ES-I3 (cell line): Measurements from ENCODE around the gene EIF4E2.

Experiments used
- H3K36me3 ChIP-seq: 2 replicates; pipeline ENCODE4 v1.6.1; 2013; ENCODE audit warnings: mild to moderate bottlenecking, low read length, control low read depth, moderate library complexity; ENCODE audit not compliant: insufficient read depth
- H3K4me1 ChIP-seq: 2 replicates; pipeline ENCODE4 v1.6.1; 2013; ENCODE audit warnings: mild to moderate bottlenecking, control low read depth, low read length; ENCODE audit not compliant: insufficient read depth
- H3K9ac ChIP-seq: 2 replicates; pipeline ENCODE4 v1.6.1; 2013; ENCODE audit warnings: low read depth, mild to moderate bottlenecking, low read length, moderate library complexity
- H3K9me3 ChIP-seq: 2 replicates; pipeline ENCODE4 v1.6.1; 2013; ENCODE audit warnings: mild to moderate bottlenecking, low read length, moderate library complexity; ENCODE audit not compliant: control insufficient read depth, insufficient read depth

The EIF4E2 gene

GRCh38 chr2:232537499-232537898 is 13.0 kb upstream of the EIF4E2 start:
- no peaks in the 10 kb centered on the region for H3K36me3 ChIP-seq
- H3K9ac ChIP-seq, result no peak overlapping the region
- H3K4me1 ChIP-seq, result peaks cover 9% of the 10 kb centered on the region; the same call in 1 of the 2 replicates
- no peaks in the 10 kb centered on the region for H3K9me3 ChIP-seq

DNA sequence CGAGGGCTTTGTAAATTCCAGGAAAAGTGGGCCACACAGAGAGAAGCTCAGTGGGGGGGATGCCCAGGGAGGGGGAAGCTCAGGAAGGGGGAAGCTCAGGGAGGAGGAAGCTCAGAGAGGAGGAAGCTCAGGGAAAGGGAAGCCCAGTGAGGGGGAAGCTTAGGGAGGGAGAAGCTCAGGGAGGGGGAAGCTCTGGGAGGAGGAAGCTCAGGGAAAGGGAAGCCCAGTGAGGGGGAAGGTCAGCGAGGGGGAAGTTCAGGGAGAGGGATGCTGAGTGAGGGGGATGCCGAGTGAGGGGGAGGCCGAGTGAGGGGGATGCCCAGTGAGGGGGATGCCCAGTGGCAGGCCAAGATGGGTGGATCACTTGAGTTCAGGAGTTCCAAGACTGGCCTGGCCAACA is 11.8 kb upstream of the EIF4E2 start:
- peaks cover 9% of the 10 kb centered on the region; the same call in 1 of the 2 replicates for H3K4me1 ChIP-seq
- H3K9me3 ChIP-seq, result no peaks in the 10 kb centered on the region
- H3K9ac ChIP-seq, result no peak overlapping the region
- H3K36me3 ChIP-seq, result no peaks in the 10 kb centered on the region

- H3K9me3 ChIP-seq, result no peaks in the 10 kb centered on the region
- H3K36me3 ChIP-seq, result no peaks in the 10 kb centered on the region
- peaks cover 9% of the 10 kb centered on the region; the same call in 1 of the 2 replicates for H3K4me1 ChIP-seq
- no peak within 1 kb of the TSS for H3K9ac ChIP-seq
These were observed 10.9 kb upstream of the EIF4E2 start, which contains the start of gene CHRNG for GRCh38 chr2:232539298-232540231. Gene CHRNG (plus strand): TSS chr2:232539692. CDS start chr2:232539748, 56 bp downstream.

- H3K36me3 ChIP-seq, result no peaks in the 10 kb centered on the region
- peaks cover 9% of the 10 kb centered on the region; the same call in 1 of the 2 replicates for H3K4me1 ChIP-seq
- no peaks in the 10 kb centered on the region for H3K9me3 ChIP-seq
- H3K9ac ChIP-seq, result no peak overlapping the region
These were observed 9.9 kb upstream of the EIF4E2 start for GRCh38 chr2:232540441-232541041.

GRCh38 chr2:232541195-232541960 is 9.1 kb upstream of the EIF4E2 start:
- H3K9ac ChIP-seq, result no peak overlapping the region
- H3K9me3 ChIP-seq, result no peaks in the 10 kb centered on the region
- peaks cover 9% of the 10 kb centered on the region; the same call in 1 of the 2 replicates for H3K4me1 ChIP-seq
- no peaks in the 10 kb centered on the region for H3K36me3 ChIP-seq

DNA sequence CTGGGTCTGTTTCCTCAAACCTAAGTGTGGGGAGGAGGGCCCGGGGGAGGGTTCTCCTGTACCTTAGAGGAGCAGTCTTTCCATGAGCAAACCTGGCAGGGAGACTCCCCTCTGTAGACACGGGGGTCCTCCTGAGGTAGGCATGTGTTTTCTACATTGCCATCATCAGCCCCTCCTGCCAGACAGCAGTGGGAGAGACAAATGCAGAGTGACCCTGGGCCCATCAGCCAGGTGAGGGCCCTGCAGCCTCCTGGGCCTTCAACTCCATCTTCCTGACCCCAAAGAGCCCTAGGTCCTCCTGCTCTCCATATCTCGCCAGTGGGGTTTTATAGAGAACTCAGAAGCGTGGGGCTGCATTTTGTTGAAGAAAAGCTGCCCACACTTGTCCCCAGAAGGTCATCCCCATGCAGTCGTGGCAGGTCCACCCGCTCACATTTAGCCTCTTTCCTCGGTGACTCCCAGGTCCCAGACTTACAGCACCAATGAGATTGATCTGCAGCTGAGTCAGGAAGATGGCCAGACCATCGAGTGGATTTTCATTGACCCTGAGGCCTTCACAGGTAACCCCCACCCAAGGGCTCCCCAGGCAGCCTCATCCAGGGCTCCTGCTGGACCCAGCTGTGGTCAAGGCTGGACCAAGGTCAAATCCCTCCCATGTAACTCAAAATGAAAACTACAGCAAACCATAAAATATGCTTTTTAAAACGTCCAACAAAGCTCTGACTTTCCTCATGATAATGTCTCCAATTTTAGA is 8.4 kb upstream of the EIF4E2 start:
- Histone ChIP-seq H3K9me3 (no peaks in the 10 kb centered on the region), H3K9ac (no peak overlapping the region), H3K36me3 (no peaks in the 10 kb centered on the region), H3K4me1 (peaks cover 9% of the 10 kb centered on the region; the same call in 1 of the 2 replicates)

DNA sequence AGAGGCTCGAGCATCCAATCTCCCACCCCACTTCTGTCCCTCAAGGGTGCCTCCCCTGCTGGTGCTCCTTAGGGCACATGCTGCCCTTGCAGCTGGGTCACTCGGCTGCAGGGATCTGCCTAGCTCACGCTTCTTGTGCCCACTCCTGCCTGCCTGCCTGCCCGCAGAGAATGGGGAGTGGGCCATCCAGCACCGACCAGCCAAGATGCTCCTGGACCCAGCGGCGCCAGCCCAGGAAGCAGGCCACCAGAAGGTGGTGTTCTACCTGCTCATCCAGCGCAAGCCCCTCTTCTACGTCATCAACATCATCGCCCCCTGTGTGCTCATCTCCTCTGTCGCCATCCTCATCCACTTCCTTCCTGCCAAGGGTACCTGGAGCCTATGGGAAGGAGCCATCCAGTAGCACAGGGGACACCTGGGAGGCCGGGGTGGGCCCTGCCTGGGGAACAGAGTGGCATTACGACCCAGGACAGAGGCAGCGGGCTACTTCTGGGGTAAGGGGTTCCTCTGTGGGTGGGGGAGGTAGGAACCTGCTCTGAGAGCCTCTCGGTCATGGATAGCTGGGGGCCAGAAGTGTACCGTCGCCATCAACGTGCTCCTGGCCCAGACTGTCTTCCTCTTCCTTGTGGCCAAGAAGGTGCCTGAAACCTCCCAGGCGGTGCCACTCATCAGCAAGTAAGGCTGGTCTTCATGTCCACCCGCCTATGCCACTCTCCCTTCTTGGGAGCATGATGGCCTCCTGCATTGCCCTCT is 7.6 kb upstream of the EIF4E2 start:
- Histone ChIP-seq H3K9ac (no peak overlapping the region), H3K9me3 (no peaks in the 10 kb centered on the region), H3K4me1 (peaks cover 9% of the 10 kb centered on the region; the same call in 1 of the 2 replicates), H3K36me3 (no peaks in the 10 kb centered on the region; the same call in 1 of the 2 replicates)

DNA sequence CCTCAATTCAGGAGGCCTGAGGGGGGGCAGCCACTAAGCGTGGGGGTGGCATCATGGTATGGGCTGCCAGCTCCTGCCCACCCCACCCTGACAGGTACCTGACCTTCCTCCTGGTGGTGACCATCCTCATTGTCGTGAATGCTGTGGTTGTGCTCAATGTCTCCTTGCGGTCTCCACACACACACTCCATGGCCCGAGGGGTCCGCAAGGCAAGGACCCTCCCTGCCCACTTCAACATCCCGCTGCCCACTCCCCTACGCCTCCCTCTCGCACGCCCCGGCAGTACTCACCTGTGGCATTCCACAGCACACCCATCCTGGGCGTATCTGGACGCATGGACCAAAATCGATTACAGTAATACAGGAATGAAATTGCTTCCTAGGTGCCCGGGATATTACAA is 7.0 kb upstream of the EIF4E2 start:
- H3K36me3 ChIP-seq, result peaks cover 1% of the 10 kb centered on the region; the same call in 1 of the 2 replicates
- H3K4me1 ChIP-seq, result peaks cover 9% of the 10 kb centered on the region; the same call in 1 of the 2 replicates
- H3K9me3 ChIP-seq, result no peaks in the 10 kb centered on the region
- H3K9ac ChIP-seq, result no peak overlapping the region

DNA sequence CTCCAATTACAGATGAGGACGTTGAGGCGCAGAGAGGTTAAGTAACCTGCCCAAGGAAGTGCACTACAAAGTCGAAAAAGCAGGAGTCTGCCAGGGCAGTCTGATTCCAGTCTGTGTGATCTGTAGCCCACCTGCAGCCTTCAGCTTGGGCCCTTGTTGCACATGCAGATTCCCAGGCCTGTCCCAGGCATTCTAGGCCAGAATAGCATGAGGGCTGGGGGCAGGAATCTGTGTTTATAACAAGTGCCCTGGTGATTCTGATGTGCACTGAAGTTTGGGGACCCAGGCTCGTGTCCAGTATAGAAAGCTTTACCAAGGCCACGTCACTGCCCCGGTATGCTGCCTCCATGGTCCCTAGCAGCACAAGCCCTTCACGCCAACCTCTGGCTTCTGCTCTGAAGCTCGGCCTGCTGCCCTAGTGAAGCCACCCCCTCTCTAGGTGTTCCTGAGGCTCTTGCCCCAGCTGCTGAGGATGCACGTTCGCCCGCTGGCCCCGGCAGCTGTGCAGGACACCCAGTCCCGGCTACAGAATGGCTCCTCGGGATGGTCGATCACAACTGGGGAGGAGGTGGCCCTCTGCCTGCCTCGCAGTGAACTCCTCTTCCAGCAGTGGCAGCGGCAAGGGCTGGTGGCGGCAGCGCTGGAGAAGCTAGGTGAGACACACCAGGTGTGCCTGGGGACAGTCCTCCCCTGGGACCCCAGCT is 6.4 kb upstream of the EIF4E2 start:
- Histone ChIP-seq H3K9me3 (no peaks in the 10 kb centered on the region), H3K4me1 (peaks cover 8% of the 10 kb centered on the region; the same call in 1 of the 2 replicates), H3K9ac (no peak overlapping the region), H3K36me3 (peaks cover 2% of the 10 kb centered on the region; the same call in 1 of the 2 replicates)

GRCh38 chr2:232544674-232545073 is 5.8 kb upstream of the EIF4E2 start:
- Histone ChIP-seq H3K4me1 (peaks cover 2% of the 10 kb centered on the region; the same call in 1 of the 2 replicates), H3K9ac (no peak overlapping the region), H3K9me3 (no peaks in the 10 kb centered on the region), H3K36me3 (peaks cover 2% of the 10 kb centered on the region; the same call in 1 of the 2 replicates)

DNA sequence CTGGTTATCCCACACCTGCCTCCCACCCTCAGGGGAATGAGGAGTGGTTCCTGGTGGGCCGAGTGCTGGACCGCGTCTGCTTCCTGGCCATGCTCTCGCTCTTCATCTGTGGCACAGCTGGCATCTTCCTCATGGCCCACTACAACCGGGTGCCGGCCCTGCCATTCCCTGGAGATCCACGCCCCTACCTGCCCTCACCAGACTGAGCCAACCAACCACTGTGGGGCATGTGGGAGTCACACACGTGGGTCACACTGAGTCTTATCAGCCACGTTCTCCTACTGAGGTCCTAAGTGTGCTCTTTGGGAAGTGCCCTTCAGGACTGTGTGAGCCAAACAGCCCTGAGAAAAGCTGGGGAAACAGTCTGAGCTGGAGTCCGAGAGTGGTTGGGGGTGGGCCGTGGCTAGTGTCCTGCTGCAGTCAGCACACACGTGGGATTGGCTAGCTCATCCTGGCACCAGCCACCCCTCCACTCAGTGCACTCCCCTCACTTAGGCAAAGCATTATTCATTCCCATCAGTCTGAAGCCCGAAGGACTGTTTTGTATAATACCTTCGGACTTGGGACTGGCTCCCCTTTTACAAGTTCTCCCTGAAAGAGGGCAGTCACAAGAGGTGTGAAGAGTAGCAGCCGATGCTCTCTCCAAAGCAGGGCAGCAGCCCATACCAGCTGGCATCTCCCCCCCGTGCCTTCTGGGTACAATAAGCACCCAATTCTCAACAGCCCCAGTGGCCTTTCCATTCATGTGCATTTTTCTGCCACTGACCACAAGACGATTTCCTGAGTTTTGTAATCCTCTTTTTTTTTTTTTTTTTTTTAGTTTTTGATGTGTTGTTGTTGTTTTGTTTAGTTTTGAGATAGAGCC is 4.7 kb upstream of the EIF4E2 start:
- no peaks in the 10 kb centered on the region for H3K9me3 ChIP-seq
- H3K36me3 ChIP-seq, result peaks cover 2% of the 10 kb centered on the region; the same call in 1 of the 2 replicates
- no peak overlapping the region for H3K9ac ChIP-seq
- no peaks in the 10 kb centered on the region for H3K4me1 ChIP-seq

DNA sequence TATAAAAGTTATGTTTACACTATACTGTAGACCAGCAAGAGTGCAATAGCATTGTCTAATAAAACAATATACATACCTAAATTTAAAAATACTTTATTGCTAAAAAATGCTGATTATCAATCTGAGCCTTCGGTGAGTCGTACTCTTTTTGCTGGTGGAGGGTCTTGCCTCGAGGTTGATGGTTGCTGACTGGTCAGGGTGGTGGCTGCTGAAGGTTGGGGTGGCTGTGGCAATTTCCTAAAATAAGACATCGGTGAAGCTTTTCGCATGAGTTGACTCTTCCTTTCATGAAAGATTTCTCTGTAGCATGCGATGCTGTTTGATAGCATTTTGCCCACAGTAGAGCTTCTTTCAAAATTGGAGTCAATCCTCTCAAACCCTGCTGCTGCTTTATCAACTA is 2.5 kb upstream of the EIF4E2 start:
- Histone ChIP-seq H3K9me3 (no peaks in the 10 kb centered on the region), H3K9ac (no peak overlapping the region), H3K4me1 (no peaks in the 10 kb centered on the region; the same call in 1 of the 2 replicates), H3K36me3 (peaks cover 7% of the 10 kb centered on the region)
